ENCODE results near the gene CTCFL.

GRCh38 chr20:57491373-57491772 lies 33.6 kb downstream of the CTCFL start:
- TF ChIP-seq EP300 (IDR thresholded peaks at IDR 0.05): no peak
- TF ChIP-seq, protein P1, sequence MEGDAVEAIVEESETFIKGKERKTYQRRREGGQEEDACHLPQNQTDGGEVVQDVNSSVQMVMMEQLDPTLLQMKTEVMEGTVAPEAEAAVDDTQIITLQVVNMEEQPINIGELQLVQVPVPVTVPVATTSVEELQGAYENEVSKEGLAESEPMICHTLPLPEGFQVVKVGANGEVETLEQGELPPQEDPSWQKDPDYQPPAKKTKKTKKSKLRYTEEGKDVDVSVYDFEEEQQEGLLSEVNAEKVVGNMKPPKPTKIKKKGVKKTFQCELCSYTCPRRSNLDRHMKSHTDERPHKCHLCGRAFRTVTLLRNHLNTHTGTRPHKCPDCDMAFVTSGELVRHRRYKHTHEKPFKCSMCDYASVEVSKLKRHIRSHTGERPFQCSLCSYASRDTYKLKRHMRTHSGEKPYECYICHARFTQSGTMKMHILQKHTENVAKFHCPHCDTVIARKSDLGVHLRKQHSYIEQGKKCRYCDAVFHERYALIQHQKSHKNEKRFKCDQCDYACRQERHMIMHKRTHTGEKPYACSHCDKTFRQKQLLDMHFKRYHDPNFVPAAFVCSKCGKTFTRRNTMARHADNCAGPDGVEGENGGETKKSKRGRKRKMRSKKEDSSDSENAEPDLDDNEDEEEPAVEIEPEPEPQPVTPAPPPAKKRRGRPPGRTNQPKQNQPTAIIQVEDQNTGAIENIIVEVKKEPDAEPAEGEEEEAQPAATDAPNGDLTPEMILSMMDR (IDR thresholded peaks at IDR 0.05): no peak
- TF ChIP-seq POLR2AphosphoS5 (IDR thresholded peaks at IDR 0.05): no peak

Data from sigmoid colon (tissue), 4 donors.